SK-N-MC (cell line): ENCODE results near the gene TCTN3.

Experiments
- EZH2 ChIP-seq: fragments of 200-600 bp; sonication (generic); IDR thresholded peaks from one replicate; pipeline ENCODE4 v1.6.1; 2017; ENCODE audit warnings: antibody characterized with exemption
- POLR2AphosphoS5 ChIP-seq: IDR thresholded peaks from 2 replicates; pipeline ENCODE4 v1.6.1; 2012; ENCODE audit warnings: mild to moderate bottlenecking, low read depth, low read length, borderline replicate concordance

DNA sequence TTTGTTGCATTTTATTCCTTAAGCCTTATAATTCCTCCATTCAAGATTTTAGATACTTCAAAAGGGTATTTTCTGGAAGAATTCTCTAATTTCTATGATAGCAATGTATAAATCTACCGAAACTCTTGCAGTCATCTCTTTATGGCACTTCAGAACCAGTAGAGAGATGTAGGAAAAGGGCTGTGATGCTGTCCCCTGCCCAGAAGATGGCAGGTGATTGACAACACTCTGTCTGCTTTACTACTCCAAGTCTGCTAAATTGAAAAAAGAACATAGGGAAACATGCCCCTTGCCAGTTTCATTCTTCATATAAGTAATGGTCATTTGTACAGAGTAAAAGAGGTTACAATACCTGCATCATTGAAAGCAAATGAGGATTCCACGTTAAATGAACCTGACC lies 5.1 kb downstream of the TCTN3 start:
- TF ChIP-seq POLR2AphosphoS5, result no peak
- TF ChIP-seq EZH2, result no peak
